T follicular helper cell (primary cell): Measurements from ENCODE around the gene CACNB4.
"Not testable (repeated sequence)": the region's sequence is repeated elsewhere in the genome, so short reads cannot be mapped to it uniquely, and the experiment has no call there.

Experiments used
- DNase-seq: peaks from one replicate; pipeline ENCODE4 v3.0.0-alpha.2; 2020; ENCODE audit warnings: low read depth

Gene CACNB4

DNA sequence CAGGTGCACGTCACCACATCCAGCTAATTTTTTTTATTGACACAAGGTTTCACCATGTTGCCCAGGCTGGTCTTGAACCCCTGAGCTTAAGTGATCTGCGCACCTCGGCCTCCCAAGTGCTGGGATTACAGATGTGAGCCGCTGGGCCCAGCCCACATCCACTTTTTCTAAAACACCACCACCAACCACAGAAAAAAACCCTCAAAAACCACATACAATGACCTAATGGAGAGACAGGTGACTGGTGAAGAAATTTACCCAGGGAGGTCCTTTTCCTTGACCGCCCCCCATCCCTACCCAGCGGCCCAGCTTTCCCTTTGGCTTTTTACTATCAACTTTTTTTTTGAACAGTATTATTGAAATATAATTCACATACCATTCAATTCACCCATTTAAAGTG, 47.9 kb downstream of the CACNB4 start:
- DNase-seq, result no peak

GRCh38 chr2:152050341-152050740, 48.5 kb downstream of the CACNB4 start:
- DNase-seq, result no peak

- DNase-seq, result no peak
Measured at GRCh38 chr2:152049541-152049940, 49.3 kb downstream of the CACNB4 start.

DNA sequence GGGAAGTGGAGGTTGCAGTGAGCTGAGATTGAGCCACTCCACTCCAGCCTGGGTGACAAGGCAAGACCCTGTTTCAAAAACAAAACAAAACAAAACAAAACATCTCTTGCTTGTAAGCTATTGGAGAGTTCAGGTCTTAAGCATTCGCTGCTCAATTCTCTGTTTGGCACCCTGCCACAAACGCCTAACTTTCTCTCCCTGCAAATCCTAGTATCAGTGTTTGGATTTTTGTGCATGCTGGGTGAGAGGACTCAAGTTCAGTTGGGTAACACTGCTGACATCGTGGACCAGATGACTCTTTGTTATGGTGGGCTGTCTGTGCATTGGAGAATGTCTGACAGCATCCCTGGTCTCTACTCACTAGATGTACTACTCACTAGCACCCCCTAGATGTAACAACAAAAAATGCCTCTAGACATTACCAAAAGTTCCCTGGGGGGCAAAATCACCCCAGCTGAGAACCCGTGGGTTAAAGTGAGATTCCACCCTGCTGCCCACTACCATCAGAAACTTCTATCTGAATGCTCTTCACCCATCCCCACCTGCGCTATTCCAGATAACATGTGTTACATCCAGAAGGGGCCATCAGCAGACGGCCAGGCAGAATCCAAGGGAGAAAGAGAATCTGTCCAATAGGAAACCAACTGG, 50.9 kb downstream of the CACNB4 start:
- no peak for DNase-seq

DNA sequence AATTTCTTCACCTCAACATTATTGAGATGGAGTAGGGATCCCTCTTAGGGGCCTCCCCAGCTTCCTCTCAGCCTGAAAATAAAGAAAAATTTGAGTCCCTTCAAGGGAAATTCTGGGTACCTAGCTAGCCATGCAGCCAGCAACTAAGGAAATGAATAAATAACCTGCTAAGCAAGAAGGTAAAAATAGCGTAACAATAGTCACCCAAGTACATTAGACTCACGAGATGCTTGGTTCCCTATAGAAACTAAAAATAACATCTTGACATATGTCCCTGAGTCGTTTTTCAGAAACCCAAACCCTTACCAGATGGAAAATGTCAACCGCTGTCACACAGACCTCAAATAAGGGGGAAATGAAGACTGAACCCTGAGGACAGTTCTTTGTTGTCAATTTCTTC, 51.9 kb downstream of the CACNB4 start:
- DNase-seq, result no peak

GRCh38 chr2:152042636-152043615, 55.9 kb downstream of the CACNB4 start:
- DNase-seq, result no peak

DNA sequence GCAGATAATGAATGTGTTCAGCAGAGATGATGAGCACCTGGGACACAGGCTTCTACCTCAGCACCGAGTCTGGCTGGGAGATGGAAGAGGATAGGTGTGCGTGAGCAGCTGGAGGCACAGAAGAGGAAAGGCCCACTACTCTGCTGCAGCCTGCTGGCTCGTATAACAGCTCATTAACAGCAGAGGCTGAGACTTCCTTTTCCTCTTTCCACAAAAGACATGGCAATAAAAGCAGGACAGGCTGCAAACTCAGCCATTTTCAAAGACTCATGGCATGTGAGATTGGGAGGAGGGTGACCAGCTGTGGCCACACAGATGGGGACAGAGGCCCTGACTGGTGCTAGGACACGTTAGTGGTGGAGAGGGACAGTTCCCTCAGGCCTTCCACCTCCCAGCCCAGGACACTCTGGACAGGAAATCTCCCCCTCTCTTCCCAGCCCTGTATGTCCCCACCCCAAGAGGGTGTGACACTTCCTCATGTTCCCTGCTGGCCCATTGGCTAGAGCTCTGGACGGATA, 60.3 kb downstream of the CACNB4 start:
- DNase-seq, result no peak

DNA sequence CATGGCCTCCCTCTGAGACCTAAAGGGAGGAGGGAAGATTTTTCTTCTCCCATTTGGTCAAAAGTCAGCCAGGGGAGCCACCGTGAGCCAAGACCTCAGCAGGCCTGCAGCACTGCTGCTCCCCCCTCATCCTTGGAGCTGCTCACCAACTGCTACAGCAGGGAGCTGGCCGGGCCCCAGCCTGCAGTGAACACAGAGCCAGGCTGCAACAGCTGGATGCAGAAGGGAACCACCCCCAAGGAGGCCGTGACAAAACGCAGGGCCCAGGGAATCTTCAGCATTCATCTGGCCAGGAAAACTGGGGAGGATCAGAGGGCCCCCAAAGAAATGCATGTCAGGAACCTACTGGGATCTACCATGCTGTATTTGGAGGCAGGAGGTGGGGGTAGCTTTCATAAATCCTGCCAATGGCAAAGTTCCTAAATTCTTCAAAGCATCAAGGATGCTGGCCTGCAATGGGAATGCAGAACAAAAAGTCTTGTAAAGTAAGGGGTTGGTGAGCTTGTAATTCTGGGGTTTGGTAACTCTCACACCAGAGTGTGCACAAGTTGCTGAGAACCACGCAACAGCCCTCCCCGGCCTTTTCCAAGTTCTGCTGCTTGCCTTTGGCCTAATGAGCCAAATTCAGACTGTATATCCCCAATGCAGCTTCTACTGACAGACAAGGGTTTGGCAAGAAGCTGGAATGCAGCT, 61.0 kb downstream of the CACNB4 start:
- DNase-seq, result no peak

DNA sequence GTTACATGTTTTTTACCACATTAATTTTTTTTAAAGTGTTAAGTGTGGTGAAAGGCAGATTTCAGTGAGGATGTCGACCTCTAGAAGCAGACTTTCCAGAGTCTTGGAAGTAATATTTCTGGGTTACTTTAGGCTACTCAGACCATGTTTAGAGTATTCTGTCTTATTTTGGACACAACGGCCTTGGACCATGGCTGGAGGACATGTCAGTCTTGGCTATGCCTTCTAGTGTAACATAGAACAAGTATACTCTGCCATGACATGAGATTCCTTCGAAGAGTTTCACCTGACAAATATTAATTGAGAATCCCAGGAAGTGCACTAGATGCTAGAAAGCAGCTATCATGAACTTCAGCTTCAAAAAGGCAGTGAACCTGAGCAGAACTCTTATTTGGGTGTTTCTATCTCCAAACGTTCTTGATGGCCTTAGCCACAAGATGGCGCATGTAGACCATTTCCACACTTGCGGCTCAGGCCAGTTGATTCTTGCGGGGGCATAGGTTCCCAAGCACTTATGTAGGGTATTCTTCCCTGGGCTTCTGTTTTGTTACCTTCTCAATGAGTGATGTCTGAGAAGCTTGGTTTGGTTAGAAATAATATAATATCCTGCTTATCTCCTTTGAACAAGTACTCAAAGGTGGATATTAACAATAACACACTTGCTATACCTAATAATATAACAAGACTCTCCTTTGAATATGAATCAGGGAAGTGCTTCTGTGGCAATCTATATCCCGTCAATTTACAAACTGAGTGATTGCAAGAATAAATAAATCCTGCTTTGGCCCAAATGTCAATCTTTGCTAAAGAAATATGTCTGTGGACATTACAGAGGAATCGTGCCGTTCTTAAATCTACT, 62.0 kb downstream of the CACNB4 start:
- peak; percentile 20 for DNase-seq

DNA sequence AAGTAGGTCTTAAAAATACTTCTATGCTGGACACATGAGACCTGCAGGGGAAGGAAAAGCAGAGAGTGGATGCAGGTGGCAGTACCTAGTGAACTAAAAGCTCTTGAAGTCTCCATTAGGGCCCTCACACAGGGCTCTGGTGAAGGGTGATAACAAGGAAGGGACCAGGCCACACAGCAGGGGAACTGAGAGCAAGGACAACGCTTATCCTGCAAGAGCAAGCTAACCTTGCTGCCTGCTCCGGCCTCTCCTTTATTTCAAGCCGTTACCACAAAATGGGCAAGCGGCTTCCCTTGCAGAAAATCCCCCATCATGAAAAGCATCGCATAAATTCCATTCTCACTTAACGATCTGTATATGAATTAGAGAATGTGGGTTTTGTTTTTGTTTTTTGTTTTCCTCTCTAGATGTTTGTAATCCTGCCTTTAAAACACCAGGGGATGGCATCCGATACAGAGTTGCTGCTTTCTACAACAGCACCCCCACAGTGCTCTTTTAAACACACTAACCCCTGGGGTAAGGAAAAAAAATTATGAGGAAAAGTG, 64.5 kb downstream of the CACNB4 start:
- DNase-seq, result no peak

DNA sequence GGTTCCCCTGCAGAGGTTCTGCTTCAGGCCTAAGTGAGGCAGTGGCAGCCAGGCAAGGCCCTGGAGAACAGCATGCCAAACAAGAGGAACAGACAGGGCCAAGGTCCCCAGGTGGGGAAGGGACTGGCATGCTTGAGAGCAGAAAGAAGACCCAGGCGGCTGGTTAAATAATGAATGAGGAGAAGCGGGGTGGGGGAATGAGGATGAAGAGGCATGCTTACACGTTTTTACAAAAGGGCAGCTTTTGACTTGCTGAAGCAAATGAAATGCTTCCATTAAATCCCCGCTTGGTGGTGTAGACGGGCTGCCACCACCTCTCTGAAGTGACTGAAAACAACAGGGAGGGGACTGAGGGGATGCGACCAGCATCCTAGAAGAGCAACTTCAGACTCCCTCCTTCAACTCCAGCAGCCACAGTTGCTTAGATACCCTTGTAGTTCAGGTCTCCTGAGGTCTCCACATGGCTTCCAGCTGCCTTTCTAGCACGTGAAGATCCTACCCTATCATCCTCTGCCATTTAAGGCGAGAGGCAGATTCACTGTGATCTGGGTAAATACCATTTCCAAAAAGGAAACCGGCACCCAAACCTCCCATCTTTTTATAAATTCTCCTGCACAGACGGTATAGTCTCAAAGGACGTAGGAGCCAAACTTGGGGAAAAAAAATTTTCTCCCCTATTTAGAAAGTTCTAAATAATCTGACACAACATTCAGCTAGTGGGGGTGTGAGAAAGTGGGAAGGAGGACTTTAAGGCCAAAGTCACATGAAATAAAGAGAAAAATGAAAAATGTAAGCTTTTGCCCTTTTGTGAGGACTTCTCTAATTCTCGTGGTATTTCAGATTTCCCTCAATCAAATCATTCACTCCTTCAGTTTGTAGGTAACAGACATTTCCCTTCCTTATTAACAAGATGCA, 65.6 kb downstream of the CACNB4 start:
- no peak for DNase-seq

DNA sequence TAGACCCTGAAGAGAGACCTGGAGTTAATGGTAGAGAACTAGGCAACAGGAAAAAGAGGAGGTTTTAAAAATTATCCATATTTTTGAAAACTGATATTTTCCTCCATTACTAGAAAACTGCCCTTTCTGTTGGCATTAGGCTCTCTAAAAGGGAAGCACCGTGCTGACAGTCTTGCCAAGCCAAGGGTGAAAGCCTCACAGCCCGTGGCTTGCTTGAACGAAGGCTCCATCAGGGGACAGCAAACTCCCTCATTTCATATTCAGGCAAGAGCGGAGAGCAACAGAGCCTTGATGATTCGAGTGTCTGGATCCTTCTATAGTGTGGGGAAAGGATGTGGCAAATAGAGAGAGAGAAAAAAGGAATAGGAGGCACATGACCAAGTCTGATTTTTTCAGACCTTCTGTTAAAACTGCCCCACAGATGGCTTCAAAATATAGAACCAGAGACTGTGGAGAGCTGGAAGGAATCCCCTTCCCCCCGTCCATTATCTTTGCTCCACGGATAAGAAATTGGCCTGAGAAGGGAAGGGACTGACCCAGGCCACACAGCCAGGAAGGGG, 67.0 kb downstream of the CACNB4 start:
- no peak for DNase-seq

DNA sequence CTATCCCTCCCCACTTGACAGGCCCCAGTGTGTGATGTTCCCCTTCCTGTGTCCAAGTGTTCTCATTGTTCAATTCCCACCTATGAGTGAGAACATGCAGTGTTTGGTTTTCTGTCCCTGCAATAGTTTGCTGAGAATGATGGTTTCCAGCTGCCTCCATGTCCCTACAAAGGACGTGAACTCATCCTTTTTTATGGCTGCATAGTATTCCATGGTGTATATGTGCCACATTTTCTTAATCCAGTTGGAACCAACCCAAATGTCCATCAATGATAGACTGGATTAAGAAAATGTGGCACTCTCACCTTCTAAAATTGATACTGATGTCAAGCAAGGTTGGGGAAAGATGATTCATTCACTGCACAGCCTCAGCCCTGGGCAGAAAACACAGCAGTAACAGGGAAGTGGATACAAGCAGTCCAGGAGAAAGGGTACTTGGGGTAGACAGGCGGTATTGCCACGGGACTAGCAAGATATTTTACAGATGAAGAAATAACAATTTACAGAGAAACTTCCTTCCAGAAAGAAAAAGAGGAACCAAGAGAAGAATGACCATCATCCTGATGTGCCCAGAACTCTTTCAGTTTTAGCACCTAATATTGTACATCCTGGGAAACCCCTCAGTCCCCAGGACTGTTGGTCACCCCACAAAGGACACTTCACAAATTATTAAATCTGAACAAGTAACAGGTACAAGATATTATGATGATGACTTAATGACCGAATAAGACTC, 68.1 kb downstream of the CACNB4 start:
- not testable (repeated sequence) for DNase-seq

- DNase-seq, result no peak
Measured at GRCh38 chr2:152028182-152028862, 70.5 kb downstream of the CACNB4 start.

DNA sequence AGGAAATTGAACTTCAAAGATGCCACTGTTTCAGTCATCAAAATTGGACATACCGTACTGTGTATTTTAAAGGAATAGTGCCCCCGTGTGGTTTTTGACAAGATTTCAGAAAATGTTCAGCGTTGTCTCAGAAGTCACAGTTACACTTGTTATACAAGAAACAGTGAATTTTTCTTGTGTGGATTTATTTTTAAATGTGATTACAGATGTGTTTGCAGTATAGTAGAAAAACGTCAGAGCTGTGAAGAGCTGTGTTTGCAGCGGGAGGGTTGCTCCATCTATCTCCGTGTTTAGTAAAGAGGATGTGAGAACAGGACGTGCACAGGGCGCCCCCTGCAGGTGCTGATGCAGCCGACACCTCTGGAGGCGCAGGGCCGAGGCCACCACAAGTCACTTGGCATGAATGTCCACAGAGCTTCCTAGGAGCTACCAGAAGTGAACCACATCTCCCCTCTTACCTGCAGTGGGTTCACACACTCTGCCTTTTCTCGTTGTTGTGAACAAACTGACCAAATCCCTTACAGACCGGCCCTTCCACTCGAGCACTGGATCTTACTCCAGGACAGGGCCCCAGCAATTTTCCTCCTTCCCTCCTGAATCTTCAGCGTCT, 73.1 kb downstream of the CACNB4 start:
- peak; percentile 58 for DNase-seq

DNA sequence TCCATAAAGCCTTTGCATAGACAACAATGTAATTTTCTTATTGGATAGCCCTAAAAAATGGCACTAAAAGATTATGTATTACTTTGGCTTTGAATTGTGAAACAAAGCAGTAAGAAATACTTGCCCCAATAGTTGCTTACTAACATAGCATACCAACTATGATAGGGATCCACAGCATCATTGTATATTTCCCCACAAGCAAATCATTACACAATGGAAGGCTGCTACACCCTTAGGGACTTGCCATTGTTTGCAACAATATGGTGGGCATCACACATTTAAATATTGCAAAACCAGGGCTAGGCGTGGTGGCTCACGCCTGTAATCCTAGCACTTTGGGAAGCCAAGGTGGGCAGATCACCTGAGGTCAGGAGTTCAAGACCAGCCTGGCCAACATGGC, 74.4 kb downstream of the CACNB4 start:
- DNase-seq, result no peak

GRCh38 chr2:152022090-152022489, 76.8 kb downstream of the CACNB4 start:
- no peak for DNase-seq

- not testable (repeated sequence) for DNase-seq
Measured at GRCh38 chr2:152021001-152021400, 77.8 kb downstream of the CACNB4 start.
